Measurements from ENCODE around the gene ABHD2. TPM values are rescaled to one million over a fixed set of nuclear protein-coding genes. Genes with fewer than 3 reads are reported as not detected.

The ABHD2 gene
- total and polyA plus RNA-seq, 12 donors, result 5.6 to 316 (median 135) TPM

- peak overlapping the region; percentile 21 to 82 (median 71) for H3K27ac ChIP-seq
- no peak overlapping the region for H3K4me3 ChIP-seq
- DNase-seq, result peak; percentile 65 to 86 (median 81)
- H3K9me3 ChIP-seq (replicated peaks in 1 of 3), result no peaks in the 10 kb centered on the region
- no peaks in the 10 kb centered on the region for H3K27me3 ChIP-seq
- H3K4me1 ChIP-seq (replicated peaks in 1 of 2), result peaks cover 26 to 63% of the 10 kb centered on the region in 2 donors
- WGBS, 4 donors, result 31 to 38% (median 36%) methylated on average over 1 of the region's 1 CpG
- peaks cover 0 to 19% of the 10 kb centered on the region in 2 donors for H3K36me3 ChIP-seq (replicated peaks in 1 of 2)
- intact Hi-C loops (cut with DNase I), result no loop called here
- TF ChIP-seq CTCF (IDR thresholded peaks at IDR 0.05) (no peak), POLR2A (IDR thresholded peaks at IDR 0.05) (peak in 1 of 2 donors; percentile 41)
Observed at GRCh38 chr15:89112341-89112971, 24.2 kb downstream of the ABHD2 start.

GRCh38 chr15:89113296-89114024, 25.2 kb downstream of the ABHD2 start:
- Histone ChIP-seq H3K36me3 (replicated peaks in 1 of 2) (peaks cover 0 to 30% of the 10 kb centered on the region in 2 donors), H3K27me3 (no peaks in the 10 kb centered on the region), H3K27ac (peak overlapping the region in 4 of 5 donors; percentile 21 to 82 (median 75)), H3K4me1 (replicated peaks in 1 of 2) (peaks cover 25 to 56% of the 10 kb centered on the region in 2 donors), H3K4me3 (no peak overlapping the region), H3K9me3 (replicated peaks in 1 of 3) (no peaks in the 10 kb centered on the region)
- no peak for DNase-seq
- no peak for TF ChIP-seq POLR2A (IDR thresholded peaks at IDR 0.05)
- no peak for TF ChIP-seq CTCF (IDR thresholded peaks at IDR 0.05)
- intact Hi-C loops (cut with DNase I), result no loop called here
- 77 to 86% (median 80%) methylated on average over 7 of the region's 7 CpGs for WGBS, 4 donors

- intact Hi-C loops (cut with DNase I), result no loop called here
- peaks cover 15 to 55% of the 10 kb centered on the region in 2 donors for H3K4me1 ChIP-seq (replicated peaks in 1 of 2)
- no peaks in the 10 kb centered on the region for H3K9me3 ChIP-seq (replicated peaks in 1 of 3)
- H3K36me3 ChIP-seq (replicated peaks in 1 of 2), result peaks cover 0 to 37% of the 10 kb centered on the region in 2 donors
- DNase-seq, result peak in 6 of 7 donors; percentile 48 to 86 (median 72)
- H3K27ac ChIP-seq, result peak overlapping the region in 3 of 5 donors; percentile 7 to 46 (median 13)
- 23 to 42% (median 28%) methylated on average over 3 of the region's 3 CpGs for WGBS, 4 donors
- no peaks in the 10 kb centered on the region for H3K27me3 ChIP-seq
- no peak overlapping the region for H3K4me3 ChIP-seq
- TF ChIP-seq CTCF (IDR thresholded peaks at IDR 0.05), result no peak
- TF ChIP-seq POLR2A (IDR thresholded peaks at IDR 0.05), result no peak
Observed at GRCh38 chr15:89114990-89115389, 26.7 kb downstream of the ABHD2 start.

- Histone ChIP-seq H3K4me1 (replicated peaks in 1 of 2) (peaks cover 15 to 52% of the 10 kb centered on the region in 2 donors), H3K27ac (peak overlapping the region in 2 of 5 donors; percentile 7 to 54), H3K4me3 (no peak overlapping the region), H3K36me3 (replicated peaks in 1 of 2) (peaks cover 0 to 42% of the 10 kb centered on the region in 2 donors), H3K27me3 (no peaks in the 10 kb centered on the region), H3K9me3 (replicated peaks in 1 of 3) (no peaks in the 10 kb centered on the region)
- TF ChIP-seq POLR2A (IDR thresholded peaks at IDR 0.05), result no peak
- no peak for TF ChIP-seq CTCF (IDR thresholded peaks at IDR 0.05)
- WGBS, 4 donors, result 47 to 73% (median 57%) methylated on average over 5 of the region's 5 CpGs
- DNase-seq, result peak in 1 of 7 donors; percentile 19
- intact Hi-C loops (cut with DNase I), result no loop called here
Observed at GRCh38 chr15:89115547-89115946, 27.3 kb downstream of the ABHD2 start.

Data from adrenal gland (tissue), 12 donors.